Coronary artery (tissue), 2 donors: Measurements from ENCODE around the gene RTL10.

Source experiments
- DNase-seq: peaks from one replicate; pipeline ENCODE4 v3.0.0-alpha.2; 2017; ENCODE audit warnings: low spot score
- H3K27ac ChIP-seq, 2 donors: fragments of 200-600 bp; sonication (generic); one replicate each; pipeline ENCODE4 v1.5.1; 2016 to 2019
- H3K4me3 ChIP-seq: fragments of 200-600 bp; sonication (generic); 2 replicates; pipeline ENCODE4 v1.5.1; 2016; ENCODE audit warnings: mild to moderate bottlenecking, moderate library complexity
- TF ChIP-seq, protein P1 (sequence below): fragments of 200-600 bp; sonication (generic); IDR thresholded peaks from one replicate; pipeline ENCODE4 v1.5.1; 2019; ENCODE audit warnings: antibody characterized with exemption

RTL10 gene

DNA sequence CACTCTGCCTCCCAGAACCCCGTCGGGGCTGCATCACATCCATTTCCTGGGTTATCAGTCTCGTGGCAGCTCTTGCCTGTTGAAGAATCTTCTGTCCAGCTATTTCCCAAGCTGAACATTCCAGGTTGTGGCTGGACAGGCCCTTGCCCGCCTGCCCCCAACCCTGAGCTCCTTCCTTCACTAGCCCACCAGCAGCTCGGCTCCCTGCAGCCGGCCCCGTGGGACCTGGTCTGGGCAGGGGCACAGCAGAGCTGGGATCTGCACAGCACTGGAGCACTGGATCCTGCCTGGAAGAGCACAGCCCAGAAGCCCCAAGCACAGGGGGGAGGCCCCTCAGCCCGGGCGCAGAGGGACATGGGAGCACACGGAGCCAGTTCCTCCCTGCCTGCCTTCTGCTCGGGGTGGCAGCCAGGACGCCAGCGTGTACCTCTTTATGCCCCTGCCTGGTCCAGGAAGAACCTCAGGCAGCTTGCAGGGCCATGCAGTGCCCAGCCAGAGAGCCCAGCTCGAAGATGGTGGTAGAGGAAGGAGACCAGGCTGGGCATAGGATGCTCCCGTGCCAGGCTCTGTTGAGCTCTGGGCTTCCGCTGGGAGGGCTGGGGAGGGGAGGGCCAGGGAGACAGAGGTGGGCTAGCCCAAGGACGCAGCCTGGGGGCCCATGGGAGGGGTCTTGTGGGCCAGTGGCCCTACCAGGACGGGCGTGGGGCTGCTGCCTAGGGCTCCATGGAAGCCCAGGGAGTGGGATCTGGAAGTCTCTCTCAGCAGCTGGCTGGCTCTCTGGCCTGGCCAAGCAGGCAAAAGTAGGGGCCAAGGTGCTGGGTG is 16.6 kb upstream of the RTL10 start:
- TF ChIP-seq, protein P1, sequence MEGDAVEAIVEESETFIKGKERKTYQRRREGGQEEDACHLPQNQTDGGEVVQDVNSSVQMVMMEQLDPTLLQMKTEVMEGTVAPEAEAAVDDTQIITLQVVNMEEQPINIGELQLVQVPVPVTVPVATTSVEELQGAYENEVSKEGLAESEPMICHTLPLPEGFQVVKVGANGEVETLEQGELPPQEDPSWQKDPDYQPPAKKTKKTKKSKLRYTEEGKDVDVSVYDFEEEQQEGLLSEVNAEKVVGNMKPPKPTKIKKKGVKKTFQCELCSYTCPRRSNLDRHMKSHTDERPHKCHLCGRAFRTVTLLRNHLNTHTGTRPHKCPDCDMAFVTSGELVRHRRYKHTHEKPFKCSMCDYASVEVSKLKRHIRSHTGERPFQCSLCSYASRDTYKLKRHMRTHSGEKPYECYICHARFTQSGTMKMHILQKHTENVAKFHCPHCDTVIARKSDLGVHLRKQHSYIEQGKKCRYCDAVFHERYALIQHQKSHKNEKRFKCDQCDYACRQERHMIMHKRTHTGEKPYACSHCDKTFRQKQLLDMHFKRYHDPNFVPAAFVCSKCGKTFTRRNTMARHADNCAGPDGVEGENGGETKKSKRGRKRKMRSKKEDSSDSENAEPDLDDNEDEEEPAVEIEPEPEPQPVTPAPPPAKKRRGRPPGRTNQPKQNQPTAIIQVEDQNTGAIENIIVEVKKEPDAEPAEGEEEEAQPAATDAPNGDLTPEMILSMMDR: no peak
- Histone ChIP-seq H3K27ac (no peak overlapping the region), H3K4me3 (no peak overlapping the region)
- DNase-seq: peak; percentile 68

DNA sequence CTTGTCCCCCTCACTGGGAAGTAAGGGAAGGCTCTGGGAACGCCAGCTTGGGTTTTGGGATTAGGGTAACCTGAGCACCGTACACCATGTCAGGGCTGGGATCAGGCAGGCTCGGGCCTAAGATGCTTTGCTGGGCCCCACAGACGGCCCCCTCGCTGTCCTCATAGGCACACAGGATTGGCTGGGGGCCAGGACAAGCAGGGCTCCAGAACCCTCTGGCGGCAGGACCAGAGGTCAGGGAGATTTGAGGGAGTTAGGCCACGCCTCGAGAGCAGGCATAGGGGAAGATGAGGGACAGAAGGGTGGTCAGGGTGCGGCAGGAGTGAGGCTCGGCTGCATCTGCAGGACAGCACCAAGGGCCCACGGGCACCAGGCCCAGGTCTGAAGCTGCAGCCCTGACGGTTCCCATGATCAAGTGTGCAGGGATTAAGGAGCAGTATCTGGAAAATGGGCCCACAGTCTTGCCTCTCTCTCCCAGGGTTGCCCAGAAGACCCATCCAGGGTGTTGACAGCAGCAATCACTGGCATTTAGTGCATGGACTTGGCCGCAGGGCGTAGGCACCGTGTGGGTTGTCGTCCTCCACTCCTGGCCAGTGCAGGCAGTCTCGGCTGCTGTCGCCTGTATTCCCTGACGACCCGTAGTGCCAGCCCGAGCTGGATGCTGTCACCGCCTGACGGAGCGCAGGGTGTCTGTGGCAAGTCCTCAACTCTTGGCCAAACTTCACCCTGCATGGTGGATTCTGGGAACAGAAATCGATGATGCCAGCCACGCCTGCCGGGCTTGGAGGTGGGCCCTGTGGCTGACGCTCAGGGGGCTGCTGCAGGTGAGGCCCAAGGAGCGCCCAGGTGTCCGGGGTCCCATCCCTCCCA is 15.7 kb upstream of the RTL10 start:
- DNase-seq: peak; percentile 67
- H3K4me3 ChIP-seq: no peak overlapping the region
- TF ChIP-seq, protein P1: no peak
- H3K27ac ChIP-seq: no peak overlapping the region

DNA sequence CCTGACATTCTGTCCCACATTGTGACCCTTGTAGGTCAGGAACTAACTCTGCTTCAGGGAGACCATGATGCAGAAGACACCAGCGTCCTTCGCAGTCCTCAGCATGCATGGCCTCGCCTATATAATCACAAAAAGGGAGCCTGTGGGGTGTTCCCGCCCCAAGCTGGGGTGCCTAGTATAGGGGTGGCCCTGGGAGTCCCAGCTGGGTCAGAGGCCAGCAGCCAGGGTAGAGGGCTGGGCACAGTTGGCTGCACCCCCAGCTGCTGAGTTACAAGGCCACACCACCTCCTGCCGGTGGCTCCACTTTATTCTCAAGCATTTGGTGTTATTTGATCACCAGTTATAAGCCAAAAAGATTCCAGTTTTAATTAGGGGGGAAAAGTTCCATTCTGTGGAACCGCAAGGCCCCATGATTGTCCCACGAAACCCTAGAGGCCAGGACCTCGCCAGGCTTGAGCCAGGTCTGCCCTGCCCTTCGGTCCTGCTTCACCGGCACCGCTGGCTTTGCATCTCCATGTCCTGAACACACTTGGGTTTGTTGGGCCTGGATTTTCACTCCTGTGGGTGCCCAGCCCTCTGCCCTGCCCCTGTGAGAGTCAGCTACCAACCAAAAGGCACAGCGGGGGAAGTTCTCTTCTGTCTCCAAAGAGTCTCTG is 15.0 kb upstream of the RTL10 start:
- Histone ChIP-seq H3K27ac (no peak overlapping the region), H3K4me3 (no peak overlapping the region)
- TF ChIP-seq, protein P1: no peak
- DNase-seq: no peak

DNA sequence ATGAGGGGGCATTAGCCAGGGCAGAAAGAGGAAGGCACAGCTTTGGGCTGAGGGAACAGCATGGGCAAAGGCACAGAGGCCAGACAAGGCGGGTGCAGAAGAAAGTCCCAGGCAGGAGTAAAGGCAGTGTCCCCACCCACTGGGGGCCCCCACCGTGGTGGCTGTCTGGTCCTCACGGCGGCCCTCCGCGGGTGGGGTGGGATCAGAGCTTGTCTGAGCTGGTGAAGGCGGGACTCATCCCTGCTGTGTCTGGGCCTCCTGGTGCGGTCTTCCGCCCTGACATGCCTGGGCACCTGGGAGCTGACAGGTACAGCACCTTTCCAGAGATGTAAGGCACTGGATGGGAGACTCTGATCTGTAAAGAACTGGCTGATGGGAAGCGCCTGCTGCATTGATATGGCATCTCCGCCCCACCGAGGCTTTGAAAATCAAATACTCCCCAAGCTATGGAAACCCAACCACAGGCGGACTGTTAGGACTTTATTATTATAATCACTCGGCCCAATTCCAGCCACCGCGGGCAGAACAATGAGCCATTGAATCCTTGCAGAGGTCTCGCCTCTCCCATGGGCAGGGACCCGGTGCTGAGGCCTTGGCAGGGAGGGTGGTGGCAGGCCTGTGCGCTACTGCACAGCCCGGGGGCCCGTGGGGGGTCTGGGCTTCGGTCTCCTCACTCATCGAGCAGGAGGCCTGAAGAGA is 14.2 kb upstream of the RTL10 start:
- Histone ChIP-seq H3K27ac (no peak overlapping the region), H3K4me3 (no peak overlapping the region)
- no peak for DNase-seq
- TF ChIP-seq, protein P1: no peak

DNA sequence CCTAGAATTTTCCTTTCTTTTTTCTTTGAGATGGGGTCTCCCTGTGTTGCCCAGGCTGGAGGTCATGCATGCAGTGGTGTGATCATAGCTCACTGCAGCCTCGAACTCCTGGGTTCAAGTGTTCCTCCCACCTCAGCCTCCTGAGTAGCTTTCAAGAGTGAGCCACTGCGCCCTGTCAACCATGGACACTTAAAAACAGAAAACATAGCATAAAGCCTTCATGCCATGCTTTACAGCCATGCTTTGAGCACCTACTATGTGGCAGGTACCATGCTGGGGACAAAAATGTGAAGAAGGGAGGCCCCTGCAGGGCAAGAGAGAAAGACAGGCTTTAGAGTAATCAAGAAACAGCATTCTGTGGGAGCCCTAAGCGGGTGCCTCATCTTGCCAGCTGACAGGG is 13.7 kb upstream of the RTL10 start:
- no peak for DNase-seq
- Histone ChIP-seq H3K27ac (no peak overlapping the region), H3K4me3 (no peak overlapping the region)
- TF ChIP-seq, protein P1: no peak

DNA sequence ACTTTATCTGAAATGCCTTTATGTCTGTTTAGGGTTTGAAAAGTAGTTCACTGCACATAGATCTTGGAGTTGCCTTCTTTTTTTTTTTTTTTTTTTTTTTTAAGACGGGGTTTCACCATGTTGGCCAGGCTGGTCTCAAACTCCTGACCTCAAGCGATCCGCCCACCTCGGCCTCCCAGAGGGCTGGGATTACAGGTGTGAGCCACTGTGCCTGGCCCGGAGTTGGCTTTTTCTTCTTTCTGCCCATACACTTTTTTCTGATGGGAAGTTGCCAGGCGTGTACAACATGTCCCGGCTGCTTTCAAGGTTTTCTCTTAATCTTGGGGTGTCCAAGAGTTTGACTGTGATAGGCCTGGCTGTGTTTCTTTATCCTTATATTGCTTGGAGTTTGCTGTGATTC is 12.9 kb upstream of the RTL10 start:
- Histone ChIP-seq H3K4me3 (no peak overlapping the region), H3K27ac (no peak overlapping the region)
- TF ChIP-seq, protein P1: no peak
- no peak for DNase-seq
